ENCODE measurements around the gene RNF103.

DNA sequence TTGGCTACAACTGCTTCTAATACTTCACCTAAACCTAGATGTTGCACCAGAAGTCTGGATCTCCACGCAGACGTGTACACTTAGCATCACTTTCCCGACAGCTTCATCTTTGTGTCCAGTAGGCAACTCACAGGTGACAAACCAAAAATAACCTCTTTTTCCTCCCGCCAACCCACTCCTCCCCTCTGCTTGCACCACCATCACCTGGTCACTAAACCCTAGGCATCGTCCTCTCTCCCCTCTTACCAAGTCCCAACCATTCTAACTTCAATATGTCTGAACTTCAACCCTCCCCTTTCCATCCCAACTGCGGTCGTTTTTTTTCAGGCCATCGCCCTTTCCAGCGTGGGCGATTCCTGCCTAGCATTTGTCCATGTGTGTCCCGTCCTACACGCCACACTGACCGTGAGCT, 60.0 kb downstream of the RNF103 start:
- TF ChIP-seq POLR2AphosphoS5 (IDR thresholded peaks at IDR 0.05; ENCODE audit: low read depth, low read length) (no peak), TAF1 (IDR thresholded peaks at IDR 0.05; ENCODE audit: low read depth, low read length) (no peak), POLR2A (IDR thresholded peaks at IDR 0.05; ENCODE audit: low read depth, low read length) (no peak), POU2F2 (IDR thresholded peaks at IDR 0.05; ENCODE audit: low read depth, low read length) (no peak), PAX5 (IDR thresholded peaks at IDR 0.05; ENCODE audit: insufficient read depth, low read length, severe bottlenecking) (no peak)

Data from GM12891 (cell line).